Left renal pelvis (tissue), 4 donors: ENCODE data around the gene ADAMTS6. TPM values are rescaled to one million over a fixed set of nuclear protein-coding genes. Genes with fewer than 3 reads are reported as not detected.
"Not testable (repeated sequence)": the region's sequence is repeated elsewhere in the genome, so short reads cannot be mapped to it uniquely, and the experiment has no call there.

Experiments used
- DNase-seq, 4 donors: peaks; one replicate each; pipeline ENCODE4 v3.0.0-alpha.2; 2013; ENCODE audit warnings: low read depth in 4 of 4, low spot score in 3 of 4
- polyA plus RNA-seq, 4 donors: library from polyadenylated mRNA; unstranded; fragments of 120-200 nt; gene quantifications; one replicate each; pipeline ENCODE4 v1.2.1, GENCODE V29; 2013; ENCODE audit not compliant: insufficient read length in 4 of 4

The ADAMTS6 gene, protein sequence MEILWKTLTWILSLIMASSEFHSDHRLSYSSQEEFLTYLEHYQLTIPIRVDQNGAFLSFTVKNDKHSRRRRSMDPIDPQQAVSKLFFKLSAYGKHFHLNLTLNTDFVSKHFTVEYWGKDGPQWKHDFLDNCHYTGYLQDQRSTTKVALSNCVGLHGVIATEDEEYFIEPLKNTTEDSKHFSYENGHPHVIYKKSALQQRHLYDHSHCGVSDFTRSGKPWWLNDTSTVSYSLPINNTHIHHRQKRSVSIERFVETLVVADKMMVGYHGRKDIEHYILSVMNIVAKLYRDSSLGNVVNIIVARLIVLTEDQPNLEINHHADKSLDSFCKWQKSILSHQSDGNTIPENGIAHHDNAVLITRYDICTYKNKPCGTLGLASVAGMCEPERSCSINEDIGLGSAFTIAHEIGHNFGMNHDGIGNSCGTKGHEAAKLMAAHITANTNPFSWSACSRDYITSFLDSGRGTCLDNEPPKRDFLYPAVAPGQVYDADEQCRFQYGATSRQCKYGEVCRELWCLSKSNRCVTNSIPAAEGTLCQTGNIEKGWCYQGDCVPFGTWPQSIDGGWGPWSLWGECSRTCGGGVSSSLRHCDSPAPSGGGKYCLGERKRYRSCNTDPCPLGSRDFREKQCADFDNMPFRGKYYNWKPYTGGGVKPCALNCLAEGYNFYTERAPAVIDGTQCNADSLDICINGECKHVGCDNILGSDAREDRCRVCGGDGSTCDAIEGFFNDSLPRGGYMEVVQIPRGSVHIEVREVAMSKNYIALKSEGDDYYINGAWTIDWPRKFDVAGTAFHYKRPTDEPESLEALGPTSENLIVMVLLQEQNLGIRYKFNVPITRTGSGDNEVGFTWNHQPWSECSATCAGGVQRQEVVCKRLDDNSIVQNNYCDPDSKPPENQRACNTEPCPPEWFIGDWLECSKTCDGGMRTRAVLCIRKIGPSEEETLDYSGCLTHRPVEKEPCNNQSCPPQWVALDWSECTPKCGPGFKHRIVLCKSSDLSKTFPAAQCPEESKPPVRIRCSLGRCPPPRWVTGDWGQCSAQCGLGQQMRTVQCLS (N-terminal part only)
- 1 to 10 TPM; 2.6 to 8.1 (median 3.0) TPM for polyA plus RNA-seq

DNA sequence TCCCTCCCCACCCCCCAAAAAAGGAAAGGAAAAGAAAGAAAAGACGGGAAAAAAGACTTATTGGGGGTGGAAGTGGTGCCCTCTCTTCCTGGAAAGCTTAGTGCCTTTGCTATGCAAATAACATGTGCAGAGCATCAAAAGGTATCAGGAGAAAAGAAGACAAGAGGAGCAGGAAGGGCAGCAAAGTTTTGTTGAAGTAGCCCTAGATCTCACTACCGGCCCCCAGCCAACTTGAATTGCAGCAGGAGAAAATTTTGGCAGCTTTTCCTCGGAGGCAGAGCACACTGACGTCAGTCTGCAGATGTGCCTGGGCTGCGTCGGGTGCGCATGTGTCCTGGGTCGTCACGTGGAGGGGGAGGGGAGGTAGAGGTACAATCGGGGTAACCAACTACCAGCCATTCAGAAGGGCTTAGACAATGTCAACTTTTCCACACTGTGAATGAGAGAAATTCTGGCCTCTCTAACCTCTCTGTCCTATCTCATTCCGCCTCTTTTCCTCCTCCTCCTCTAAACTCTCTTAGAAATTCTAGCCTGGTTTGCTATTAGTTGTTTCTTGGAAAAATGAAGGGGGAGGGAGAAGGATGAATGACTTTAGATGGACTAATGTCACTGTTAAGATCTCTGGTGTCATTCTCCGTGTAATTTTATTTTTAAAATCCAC lies at the start of gene ADAMTS6:
Gene ADAMTS6 (minus strand): TSS at position 286 of the 661 bp plus-strand sequence. CDS start 8,247 bp downstream, outside the sequence.
- DNase-seq: peak; percentile 76 to 84 (median 80)

DNA sequence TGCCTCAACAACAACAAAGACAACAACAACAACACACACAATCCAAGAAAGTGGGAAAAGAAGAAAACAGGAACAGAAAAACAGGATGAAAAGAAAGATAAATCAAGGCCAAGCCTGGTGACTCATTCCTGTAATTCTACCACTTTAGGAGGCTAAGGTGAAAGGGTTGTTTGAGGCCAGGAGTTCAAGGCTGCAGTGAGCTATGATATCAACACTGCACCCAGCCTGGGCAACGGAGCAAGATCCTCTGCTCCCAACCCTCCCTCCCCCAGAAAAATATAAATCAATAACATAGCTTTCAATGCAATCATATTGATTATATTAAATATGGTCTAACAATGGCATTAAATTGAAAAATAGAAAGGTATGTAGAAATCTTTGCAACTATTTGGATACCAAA lies 49.2 kb upstream of the ADAMTS6 start:
- DNase-seq: no peak

DNA sequence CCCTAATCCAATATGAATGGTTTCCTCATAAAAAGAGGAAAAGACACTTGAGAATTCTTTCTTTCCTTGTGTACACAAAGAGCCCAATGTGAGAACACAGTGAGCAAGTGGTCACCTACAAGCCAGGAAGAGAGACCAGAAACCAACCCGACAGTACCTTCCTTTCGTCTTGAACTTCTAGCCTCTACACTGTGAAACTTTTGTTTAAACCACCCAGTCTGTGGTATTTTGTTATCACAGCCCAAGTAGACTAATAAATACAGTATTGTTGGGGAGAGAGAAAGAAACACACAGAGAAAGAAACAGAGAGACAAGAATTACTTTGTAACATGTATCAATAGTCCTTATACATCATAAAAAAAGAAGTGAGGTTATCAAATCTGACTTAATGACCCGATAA lies 44.0 kb upstream of the ADAMTS6 start:
- no peak for DNase-seq

DNA sequence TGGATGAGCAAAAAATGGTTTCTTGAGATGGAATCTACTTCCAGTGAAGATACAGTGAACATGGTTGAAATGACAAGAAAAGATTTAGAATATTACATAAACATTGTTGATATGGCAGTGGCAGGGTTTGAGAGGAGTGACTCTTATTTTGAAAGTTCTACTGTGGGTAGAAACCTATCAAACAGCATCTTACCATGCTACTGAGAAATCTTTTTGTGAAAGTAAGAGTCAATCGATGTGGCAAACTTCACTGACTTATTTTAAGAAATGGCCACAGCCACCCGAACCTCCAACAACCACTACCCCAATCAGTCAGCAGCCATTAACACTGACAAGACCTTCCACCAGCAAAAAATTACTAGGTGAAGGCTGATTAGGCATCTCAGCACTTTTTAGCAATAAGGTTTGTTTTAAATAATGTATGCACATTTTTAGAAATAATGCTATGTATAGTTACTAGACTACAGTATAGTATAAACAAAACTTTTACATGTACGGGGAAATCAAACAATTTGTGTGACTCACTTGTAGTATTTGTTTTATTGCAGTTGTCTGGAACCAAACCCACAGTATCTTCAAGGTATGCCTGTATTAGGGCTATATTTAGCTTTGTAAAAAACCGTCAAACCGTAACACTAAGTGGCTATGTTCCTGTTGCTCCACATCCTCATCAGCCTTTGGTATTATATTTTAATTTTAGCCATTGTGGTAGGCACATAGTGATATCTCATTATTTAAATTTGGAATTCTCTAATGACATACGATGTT lies 30.6 kb upstream of the ADAMTS6 start:
- DNase-seq: no peak

DNA sequence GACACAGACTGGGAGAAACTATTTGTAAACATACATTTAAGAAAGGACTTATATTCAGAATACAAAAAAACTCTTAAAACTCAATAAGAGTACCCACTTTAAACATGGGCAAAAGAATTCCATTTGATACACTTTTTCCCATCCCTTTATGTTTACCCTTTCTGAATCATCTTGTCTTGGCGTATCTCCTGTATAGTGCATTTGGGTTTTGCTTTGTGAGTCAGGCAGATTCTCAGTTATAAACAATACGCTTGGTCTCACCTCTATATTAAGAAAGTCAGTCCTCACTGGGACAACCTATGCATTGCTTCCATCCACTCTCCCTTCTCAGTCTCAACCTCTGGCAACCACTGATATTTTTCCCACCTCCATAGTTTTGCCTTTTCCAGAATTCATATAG lies 27.3 kb upstream of the ADAMTS6 start:
- DNase-seq: no peak

DNA sequence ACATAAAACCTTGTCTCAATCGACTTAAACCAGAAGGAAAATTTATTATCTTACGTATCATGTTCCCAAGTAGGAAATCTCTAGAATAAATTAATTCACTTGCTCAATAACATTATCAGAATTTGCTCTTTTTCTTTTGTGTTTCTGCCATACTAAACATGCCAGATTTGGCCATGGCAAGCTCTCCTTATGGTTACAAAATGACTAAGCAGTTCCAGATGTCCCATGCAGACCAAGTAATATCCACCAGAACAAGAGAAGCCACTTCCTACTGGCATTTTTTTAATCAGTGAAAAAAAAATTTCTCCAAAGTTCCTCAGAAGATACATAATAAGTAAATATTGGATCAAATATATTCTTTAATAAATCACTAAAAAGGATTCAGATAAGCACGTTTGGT lies 25.2 kb upstream of the ADAMTS6 start:
- no peak for DNase-seq

DNA sequence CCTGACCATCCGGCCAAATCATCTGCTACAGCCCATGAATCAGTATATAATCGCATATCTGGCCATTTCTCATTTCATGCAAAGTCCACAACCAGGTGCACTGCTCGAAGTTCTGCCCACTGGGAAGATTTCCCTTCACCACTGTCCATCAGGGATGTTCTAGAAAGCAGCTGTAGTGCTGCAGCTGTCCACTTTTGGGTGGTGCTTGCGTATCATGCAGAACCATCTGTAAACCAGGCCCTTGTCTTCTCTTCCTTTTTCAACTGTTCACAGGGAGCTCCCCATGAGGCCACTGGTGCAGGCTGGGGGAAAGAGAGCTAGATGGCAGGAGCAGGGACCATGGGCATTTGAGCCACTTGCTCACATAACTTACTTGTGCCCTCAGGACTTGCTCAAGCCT lies 7.4 kb upstream of the ADAMTS6 start:
- DNase-seq: no peak

DNA sequence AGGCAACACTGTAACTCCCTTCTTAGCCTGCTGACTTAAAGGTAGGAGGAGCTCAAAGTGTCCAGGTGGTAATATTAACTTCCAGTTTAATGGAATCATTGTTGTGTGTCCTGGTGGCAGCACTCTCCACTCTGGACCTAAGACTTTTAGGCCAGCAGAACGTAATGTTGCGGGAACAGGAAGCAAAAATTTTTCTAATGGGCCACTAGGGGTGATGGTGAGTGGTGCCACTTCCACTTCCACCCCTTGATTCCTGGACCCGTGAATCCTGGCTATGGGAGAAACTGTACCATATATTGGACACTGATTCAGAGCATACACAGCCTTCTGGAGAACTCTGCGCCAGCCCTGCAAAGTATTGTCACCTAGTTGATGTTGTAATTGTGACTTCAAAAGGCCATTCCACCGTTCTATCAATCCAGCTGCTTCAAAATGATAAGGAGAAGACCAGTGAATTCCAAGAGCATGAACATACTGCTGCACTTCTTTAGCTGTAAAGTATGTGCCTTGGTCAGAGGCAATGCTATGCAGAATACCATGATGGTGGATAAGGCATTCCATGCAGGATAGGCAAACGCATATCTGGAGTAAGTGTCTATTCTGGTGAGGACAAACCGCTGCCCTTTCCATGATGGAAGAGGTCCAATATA lies 6.4 kb upstream of the ADAMTS6 start:
- not testable (repeated sequence) for DNase-seq

DNA sequence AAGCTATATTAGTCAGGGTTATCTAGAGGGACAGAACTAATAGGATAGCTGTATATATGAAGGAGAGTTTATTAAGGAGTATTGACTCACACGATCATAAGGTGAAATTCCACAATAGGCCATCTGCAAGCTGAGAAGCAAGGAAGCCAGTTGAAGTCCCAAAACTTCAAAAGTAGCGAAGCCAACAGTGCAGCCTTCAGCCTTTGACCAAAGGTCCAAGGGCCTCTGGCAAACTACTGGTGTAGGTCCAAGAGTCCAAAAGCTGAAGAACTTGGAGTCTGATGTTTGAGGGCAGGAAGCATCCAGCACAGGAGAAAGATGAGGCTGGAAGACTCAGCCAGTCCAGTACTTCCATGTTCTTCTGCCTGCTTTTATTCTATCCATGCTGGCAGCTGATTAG lies 5.1 kb upstream of the ADAMTS6 start:
- not testable (repeated sequence) for DNase-seq

DNA sequence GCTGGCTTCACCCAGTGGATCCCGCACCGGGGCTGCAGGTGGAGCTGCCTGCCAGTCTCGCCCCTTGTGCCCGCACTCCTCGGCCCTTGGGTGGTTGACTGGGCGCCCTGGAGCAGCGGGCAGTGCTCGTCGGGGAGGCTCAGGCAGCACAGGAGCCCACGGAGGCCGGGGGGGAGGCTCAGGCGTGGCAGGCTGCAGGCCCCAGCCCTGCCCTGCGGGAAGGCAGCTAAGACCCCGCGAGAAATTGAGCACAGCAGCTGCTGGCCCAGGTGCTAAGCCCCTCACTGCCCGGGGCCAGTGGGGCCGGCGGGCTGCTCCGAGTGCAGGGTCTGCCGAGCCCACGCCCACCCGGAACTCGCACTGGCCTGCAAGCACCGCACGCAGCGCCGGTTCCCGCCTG lies 3.7 kb upstream of the ADAMTS6 start:
- no peak for DNase-seq

DNA sequence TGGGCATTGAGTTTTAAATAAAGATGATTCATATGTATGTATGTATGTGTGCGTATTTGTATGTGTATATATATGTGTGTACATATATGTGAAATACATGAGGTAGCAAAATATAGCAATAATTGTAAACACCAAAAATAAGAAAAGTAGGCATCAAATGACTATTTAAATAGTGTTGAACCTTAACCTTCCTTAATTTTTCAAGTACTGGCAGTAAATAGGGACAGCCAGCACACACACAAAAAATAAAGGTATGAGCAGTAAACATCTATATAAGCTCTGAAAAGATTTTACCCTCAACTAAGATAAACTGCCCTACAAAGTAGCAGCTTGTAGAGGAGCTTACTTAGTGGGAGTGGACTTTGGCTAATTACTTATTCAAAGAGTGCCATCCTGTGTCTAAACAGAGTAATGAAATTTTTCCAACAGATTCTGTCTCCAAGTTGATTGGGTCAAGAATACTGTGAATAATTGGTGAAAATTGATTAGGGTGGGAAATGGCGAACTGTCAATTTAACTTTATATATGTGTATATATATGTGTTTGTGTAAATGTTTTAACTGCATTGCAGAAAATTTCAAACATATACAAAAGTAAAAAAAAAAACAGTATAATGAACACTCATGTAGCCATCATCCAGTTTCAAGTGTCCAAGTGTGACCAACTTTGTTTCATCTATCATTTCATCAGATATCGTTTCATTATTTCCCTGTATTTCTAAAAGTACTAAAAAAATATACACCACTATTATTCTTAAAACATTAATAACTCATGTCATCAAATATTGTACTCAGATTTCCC lies 2.0 kb upstream of the ADAMTS6 start:
- DNase-seq: peak; percentile 35 to 52 (median 38)

DNA sequence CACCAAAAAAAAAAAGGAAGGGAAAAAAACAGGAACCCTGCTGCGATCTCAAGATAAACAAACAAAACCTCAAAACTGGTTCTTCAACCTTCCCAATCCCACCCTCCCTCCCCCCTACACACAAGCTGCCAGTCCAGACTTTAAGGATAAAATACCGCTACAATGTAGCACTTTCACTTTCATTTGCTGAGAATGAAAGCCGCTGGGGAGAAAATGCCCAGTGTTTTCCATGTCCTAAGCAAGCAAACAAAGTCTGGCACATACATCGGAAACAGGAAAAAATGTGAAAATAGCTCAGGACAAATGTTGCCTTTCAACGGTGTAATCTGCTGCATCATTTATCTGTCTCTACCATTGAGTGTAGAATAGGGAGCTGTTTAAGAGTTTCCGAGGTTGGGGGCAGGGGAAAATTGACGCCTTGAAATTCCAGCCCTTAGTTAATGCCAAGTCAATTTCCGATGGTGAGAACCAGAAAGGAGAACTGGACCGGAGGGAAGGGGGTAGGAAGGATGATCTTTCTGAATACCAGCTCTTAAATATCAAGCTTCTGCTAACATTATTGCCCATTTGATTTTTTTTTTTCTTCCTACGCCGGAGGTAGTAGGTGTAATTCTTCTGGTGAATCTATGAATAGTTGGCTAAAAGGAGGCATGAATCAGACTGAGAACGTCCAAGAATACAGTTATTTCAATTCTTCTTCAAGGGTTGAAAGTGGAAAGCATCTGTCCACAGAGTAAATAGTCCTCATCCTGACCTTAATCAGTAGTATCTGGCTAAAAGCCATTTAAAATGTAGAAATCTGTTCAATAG lies 1.2 kb upstream of the ADAMTS6 start:
- peak; percentile 43 to 58 (median 53) for DNase-seq

DNA sequence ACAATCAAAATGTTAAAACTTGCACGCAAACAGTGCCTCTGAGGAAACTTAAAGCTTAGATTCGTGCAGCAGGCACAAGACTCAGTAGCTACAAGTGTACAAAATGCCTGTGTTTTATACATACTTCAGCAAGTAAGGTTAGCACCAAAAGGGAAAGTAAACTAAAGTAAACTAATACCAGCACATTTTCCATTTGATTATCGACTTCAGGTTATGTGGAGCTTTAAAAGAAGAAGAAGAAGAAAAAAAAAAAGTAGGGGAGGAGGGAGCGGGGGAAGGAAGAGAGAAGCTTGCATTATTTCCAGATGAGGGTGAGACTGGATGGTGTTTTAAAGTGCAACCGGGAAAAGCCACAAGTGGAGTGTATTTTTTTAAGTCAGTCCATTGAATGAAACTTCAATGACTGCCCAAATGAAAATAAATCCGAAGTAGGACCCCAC lies 596 bp upstream of the ADAMTS6 start:
- peak; percentile 22 to 31 (median 24) for DNase-seq

DNA sequence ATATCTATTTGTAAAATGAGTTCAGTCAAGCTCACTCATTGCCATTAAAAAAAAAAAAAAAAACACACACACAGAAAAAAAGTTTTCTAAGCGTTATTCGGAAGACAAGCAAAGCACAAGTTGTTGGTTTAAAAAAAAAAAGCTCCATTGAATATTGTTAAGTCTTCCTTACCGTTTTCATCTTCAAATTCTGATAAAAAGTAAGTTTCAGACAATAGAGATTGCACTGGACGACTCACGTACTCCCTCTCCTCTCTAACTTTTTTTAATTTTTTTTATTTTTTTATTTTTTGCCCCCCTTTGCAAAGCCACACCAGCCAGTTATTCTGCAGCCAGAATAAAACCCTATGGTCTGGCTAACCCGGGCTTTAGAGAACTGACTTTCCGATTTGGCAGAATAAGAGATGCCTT lies 544 bp downstream of the ADAMTS6 start:
- peak; percentile 1 to 6 (median 4) for DNase-seq

DNA sequence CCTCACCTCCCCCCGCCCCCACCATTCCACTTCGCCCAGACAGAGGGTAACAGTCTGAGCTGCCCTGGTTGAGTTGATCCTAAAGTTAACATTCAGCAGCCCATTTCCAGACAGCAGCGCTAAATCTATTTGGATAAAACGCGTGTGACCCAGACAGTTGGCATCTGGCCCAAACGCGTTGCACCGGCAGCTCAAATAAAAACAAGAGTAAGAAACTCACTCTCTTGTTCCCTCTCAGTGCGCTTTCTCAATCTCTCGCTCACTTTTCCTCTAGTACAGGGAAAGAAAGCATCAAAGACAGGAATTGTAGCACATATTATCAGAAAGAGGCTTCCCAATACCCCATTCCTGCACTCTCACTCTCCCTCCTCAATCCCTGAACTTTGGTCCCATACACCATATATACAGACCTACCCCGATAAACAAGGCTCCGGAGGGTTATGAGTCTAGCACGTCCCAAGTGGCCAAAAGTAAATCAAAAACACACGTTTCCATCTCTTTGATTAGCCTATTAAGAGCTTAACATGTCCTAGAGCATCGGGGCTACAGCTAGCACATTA lies 1.3 kb downstream of the ADAMTS6 start:
- peak; percentile 39 to 59 (median 48) for DNase-seq

DNA sequence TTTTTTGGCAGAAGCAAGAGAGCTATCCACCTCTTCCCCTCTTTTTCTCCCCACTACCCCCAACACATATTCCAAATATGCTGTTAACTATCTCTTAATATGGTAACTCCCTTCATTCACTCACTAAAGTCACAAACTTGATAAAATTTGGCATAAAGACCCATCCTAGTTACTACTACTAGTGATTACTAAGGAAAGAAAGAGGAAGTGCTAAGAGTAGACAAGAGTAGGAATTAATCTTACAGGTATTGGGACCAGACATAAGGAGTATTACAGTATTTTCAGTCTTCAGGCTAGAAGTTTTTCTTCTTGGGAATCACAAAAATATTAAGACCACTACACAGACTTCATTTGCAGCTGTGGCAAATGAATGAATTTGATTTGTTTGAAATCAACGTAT lies 2.2 kb downstream of the ADAMTS6 start:
- no peak for DNase-seq

DNA sequence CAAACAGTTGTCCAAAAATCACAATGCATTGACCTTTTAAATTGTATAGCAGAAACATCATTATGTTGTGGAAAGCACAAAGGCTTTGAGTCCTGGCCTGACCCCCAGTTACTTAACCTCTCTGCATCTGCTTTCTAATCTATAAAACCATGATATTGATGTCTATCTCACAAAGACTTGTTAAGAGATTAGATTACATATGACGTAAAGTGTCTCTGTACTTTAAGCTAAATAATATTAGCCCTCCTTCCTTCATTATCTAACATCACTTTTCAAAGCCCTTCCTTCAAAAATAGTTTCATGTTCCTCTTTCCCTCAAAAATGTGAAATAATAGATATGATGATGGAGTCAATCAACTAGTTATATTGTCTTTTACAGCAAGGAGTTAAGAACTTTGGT lies 3.4 kb downstream of the ADAMTS6 start:
- no peak for DNase-seq
